HL-60/S4 treated with retinoic acid at 250 ng/mL for 4 days and 3 days (cell line): ENCODE measurements around the gene PRR14.

Experiments used
- in situ Hi-C: fragments of 300-500 bp; cut with MboI; formaldehyde crosslinking; loops from 2 replicates; pipeline ENCODE4 v1.7.0; 2022; ENCODE audit warnings: low sequenced_read_pairs

Gene PRR14

DNA sequence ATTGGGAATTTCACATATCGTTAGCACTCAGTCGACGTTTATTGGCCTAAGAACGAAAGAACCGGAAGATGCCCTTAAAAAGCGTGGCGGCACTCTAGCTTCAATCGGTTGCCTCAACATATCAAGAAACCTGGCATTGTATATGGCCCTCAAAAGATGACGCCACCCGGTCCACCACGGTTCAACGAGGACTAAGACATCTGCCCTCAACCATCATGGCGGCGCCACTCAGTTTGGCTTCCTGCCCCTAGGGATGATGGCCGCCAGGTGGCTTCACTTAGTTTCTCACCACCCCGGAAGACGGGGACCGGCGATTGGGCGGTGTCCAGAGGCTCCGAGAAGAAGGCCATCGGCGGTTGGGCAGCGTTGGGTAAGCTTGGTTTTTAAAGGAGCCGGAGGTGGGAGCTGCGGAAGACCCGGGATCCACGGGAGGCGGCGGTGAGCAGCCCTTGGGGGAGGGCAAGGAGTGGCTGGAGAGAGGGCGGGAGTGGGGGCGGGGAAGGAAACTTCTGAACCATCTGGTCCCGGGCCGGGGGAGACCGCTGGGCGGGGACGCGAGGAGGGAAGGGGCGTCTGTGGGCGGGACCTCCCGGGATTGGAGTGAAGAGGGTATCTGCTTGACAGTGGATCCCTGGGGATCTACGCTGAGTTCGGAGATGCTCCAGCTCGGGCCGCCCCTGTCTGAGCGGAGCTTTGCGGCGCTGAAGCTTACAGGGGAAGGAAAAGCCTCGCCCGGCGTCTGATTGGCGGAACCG lies at the start of gene PRR14:
Gene PRR14, plus strand, starts transcription at position 592 of the 755 bp plus-strand sequence. CDS start 686 bp downstream, outside the sequence.
- in situ Hi-C loops = no loop called here

GRCh38 chr16:30601966-30602365 lies 48.8 kb upstream of the PRR14 start:
- in situ Hi-C loops = loop anchor here (10.0 kb wide), 1 partner anchor 167 kb away; the partner anchor contains the start of gene DCTPP1

- in situ Hi-C loops = loop anchor here (10.0 kb wide), 1 partner anchor 168 kb away; the partner anchor contains the start of gene DCTPP1
Observed at GRCh38 chr16:30602616-30603277, 48.0 kb upstream of the PRR14 start.

DNA sequence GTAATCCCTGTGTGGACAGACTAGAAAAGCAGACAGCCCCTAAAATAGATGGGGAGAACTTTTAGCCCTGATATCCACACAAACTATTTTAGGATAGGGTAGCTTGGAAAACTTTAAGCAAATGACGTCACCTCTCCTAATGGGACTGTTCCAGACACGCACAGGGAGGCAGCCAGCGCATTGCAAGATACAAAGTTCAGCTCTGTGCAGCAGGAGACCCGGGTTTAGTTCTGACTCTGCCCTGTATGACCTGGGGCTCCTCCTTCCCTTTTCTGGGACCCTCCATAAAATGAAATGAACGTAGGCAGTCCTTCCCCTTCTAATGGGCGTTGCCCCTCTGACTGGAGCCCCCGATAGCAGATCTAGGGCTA lies 46.8 kb upstream of the PRR14 start:
- in situ Hi-C loops = loop anchor here (10.0 kb wide), 1 partner anchor 169 kb away; the partner anchor contains the start of gene DCTPP1

GRCh38 chr16:30604316-30604947 lies 46.3 kb upstream of the PRR14 start:
- in situ Hi-C loops = loop anchor here (10.0 kb wide), 1 partner anchor 170 kb away; the partner anchor contains the start of gene DCTPP1

GRCh38 chr16:30605158-30605557 lies 45.6 kb upstream of the PRR14 start:
- in situ Hi-C loops = loop anchor here (10.0 kb wide), 1 partner anchor 170 kb away; the partner anchor contains the start of gene DCTPP1

GRCh38 chr16:30606004-30606403 lies 44.8 kb upstream of the PRR14 start:
- in situ Hi-C loops = loop anchor here (10.0 kb wide), 1 partner anchor 171 kb away; the partner anchor contains the start of gene DCTPP1

GRCh38 chr16:30609002-30609925 lies 41.5 kb upstream of the PRR14 start:
- in situ Hi-C loops = loop anchor here (10.0 kb wide), 1 partner anchor 174 kb away; the partner anchor contains the start of gene DCTPP1

- in situ Hi-C loops = loop anchor here (10.0 kb wide), 1 partner anchor 175 kb away; the partner anchor contains the start of gene DCTPP1
Observed at GRCh38 chr16:30609926-30610839, 40.6 kb upstream of the PRR14 start, which contains the start of gene ZNF689. Gene ZNF689, minus strand, starts transcription at chr16:30610389. Its CDS starts 348 bp downstream, at chr16:30610041.

DNA sequence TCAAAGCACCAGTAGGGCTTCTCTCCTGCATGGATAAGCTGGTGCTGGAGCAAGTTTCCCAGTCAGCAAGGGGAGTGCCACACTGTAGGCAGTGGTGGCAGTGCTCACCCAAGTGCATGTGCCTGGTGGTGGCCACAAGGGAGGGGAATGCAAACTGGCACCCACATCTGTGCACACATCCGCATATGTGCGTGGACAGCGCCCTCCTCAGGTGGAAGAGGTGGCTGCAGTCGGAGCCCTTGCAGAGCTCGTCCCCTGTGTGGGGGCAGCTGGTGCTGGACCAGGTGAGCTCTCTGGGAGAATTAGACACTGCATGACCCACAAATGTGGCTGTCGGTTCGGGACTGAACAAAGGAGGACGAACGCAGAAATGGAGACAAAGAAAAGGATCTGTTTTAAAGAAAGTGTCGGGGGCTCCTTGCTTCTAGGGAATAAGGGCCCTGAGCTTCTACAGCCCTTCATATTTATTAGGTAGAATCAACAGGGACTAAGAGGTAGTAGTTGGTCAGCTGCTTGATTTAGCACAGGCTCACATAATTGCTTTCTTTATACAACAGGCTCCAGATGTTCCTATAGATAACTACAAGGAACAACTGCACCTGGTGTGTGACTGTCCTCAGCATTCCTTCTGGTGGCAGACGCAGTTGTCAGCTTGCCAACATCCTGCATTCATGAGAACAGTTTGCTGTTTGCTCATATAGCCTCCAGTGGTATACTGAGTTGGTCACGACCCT lies 35.2 kb upstream of the PRR14 start:
- in situ Hi-C loops = no loop called here

DNA sequence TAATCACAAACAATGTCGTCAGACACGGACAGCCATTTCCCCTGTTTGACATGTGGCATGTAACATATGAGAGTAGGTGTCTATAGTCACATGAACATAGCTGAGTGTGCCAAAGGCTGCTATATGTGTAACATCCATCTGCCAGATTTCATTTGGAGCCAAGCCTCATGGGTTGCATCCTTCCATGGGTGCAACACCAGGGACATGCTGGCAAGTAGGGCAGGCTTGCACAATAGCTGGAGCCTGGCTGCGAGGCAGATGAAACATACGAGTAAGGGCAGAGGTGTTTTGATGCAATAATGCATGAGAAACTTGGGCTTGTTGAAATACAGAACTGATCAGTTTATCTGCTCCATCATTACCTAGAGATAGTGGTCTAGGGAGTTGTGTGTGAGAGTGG lies 31.6 kb upstream of the PRR14 start:
- in situ Hi-C loops = no loop called here

- in situ Hi-C loops = no loop called here
Observed at GRCh38 chr16:30619638-30620037, 31.1 kb upstream of the PRR14 start.

DNA sequence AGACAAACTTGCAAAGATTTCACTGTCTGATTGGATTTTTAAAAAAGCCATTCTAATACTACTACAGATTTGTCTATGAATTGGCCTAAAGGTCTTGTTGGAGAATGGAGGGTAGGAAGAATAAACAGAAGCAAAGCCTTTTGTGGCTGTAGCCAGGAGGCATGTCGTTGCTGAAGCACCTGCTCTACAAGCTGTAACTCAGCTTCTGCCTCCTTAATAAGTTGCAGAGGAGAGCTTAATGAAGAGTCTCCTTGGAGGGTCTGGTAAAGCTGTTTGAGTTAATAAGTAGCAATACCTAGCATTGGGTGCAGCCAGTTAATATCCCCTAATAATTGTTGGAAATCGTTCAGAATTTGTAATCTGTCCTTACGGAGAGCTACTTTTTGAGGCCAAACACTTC lies 30.6 kb upstream of the PRR14 start:
- in situ Hi-C loops = no loop called here

DNA sequence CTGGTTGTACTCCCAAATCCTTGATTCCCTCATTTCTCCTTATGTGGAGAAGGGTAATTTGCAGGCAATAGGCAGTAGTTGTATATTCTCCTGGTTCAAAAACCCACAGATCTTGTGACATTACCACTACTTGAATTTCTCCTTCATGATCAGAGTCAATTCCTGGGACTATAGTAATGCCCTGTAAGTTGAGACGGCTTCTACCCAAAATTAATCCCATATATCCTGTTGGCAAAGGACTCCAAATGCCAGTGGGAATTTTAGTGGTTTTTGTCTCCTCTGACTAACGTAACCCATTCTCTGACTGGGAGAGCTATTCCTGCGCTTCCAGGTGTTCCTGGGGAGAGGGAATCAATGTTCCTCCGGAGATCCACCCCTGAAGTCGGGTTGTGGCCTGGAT lies 29.0 kb upstream of the PRR14 start:
- in situ Hi-C loops = no loop called here

DNA sequence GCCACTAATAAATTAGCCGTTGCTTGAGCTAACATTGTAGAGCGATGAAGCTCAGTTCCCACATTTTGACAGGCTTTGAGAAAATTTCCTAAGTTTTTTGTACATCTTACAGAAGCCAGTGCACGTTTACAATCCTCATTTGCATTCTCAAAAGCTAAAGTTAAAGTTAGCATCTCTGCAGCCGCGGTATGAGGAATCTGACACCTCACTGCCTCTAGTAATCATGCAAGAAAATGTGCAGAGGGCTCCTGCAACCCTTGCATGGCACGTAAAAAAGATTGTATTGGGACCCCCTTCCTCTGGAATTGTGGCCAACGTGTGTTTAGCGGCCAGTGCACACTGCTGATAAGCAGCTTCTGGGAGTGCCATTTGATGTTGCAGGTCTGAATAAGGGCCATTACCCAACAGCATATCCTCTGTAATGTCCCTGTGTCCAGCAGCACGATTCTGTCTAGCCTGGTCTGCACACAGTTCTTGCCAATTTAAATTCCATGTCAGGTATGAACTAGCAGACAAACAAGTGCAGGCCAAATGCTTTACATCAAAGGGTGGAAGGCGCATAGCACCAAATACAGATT lies 28.2 kb upstream of the PRR14 start:
- in situ Hi-C loops = no loop called here

- in situ Hi-C loops = no loop called here
Observed at GRCh38 chr16:30623536-30624283, 27.1 kb upstream of the PRR14 start.

GRCh38 chr16:30626236-30626635 lies 24.5 kb upstream of the PRR14 start:
- in situ Hi-C loops = no loop called here
